BLaER1 (cell line): Measurements from ENCODE around the gene RAP1A.

Source experiments
- H3K27ac ChIP-seq: shearing (Covaris generic); formaldehyde crosslinking; 2 replicates; pipeline ENCODE4 v1.8.1; 2022
- H3K27me3 ChIP-seq: shearing (Covaris generic); formaldehyde crosslinking; 2 replicates; pipeline ENCODE4 v1.8.1; 2022
- H3K36me3 ChIP-seq: shearing (Covaris generic); formaldehyde crosslinking; 2 replicates; pipeline ENCODE4 v1.8.1; 2022
- H3K4me1 ChIP-seq: shearing (Covaris generic); formaldehyde crosslinking; 2 replicates; pipeline ENCODE4 v1.8.1; 2022
- H3K4me2 ChIP-seq: shearing (Covaris generic); formaldehyde crosslinking; 2 replicates; pipeline ENCODE4 v1.8.1; 2022
- H3K4me3 ChIP-seq: shearing (Covaris generic); formaldehyde crosslinking; 2 replicates; pipeline ENCODE4 v1.8.1; 2022
- H3K9ac ChIP-seq: shearing (Covaris generic); formaldehyde crosslinking; 2 replicates; pipeline ENCODE4 v1.8.1; 2022
- H3K9me3 ChIP-seq: shearing (Covaris generic); formaldehyde crosslinking; 2 replicates; pipeline ENCODE4 v1.8.1; 2022
- H4K20me1 ChIP-seq: shearing (Covaris generic); formaldehyde crosslinking; 2 replicates; pipeline ENCODE4 v1.8.1; 2022
- Cebpa-rat ChIP-seq: shearing (Covaris generic); IDR thresholded peaks from 2 replicates; pipeline ENCODE4 v1.8.1; 2022

Gene RAP1A

DNA sequence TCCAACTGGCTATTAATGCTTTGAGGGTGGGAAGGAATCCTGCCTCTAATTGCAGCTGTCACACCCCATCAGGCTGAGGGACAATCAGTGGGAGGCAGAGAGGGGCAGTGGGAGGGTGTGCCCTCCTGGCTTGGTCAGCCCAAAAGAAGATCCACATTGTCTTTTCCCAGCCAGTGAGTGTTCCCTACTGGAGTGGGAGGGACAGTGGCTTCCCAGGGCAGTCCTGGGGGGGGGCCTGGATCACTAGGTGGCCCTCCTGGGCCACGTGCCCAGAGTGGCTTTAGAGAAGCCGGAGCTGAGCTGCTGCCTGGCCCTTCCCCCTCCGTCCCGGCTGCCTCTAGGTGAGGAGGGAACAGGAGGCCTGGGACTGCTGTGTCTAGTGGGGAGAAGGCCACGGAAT is 105.6 kb downstream of the RAP1A start:
- no peaks in the 10 kb centered on the region for H3K36me3 ChIP-seq
- no peak overlapping the region for H3K4me3 ChIP-seq
- TF ChIP-seq Cebpa-rat = no peak
- H3K4me2 ChIP-seq = no peak overlapping the region
- H3K9me3 ChIP-seq = no peaks in the 10 kb centered on the region
- no peak overlapping the region for H3K9ac ChIP-seq
- no peaks in the 10 kb centered on the region; the same call in 1 of the 2 replicates for H4K20me1 ChIP-seq
- no peak overlapping the region for H3K27ac ChIP-seq
- no peaks in the 10 kb centered on the region for H3K27me3 ChIP-seq
- H3K4me1 ChIP-seq = no peaks in the 10 kb centered on the region

- peaks cover 4% of the 10 kb centered on the region; the same call in 1 of the 2 replicates for H4K20me1 ChIP-seq
- no peaks in the 10 kb centered on the region for H3K4me1 ChIP-seq
- H3K4me3 ChIP-seq = no peak overlapping the region
- H3K27me3 ChIP-seq = no peaks in the 10 kb centered on the region
- H3K9ac ChIP-seq = no peak overlapping the region
- no peaks in the 10 kb centered on the region for H3K36me3 ChIP-seq
- H3K9me3 ChIP-seq = no peaks in the 10 kb centered on the region
- no peak for TF ChIP-seq Cebpa-rat
- H3K27ac ChIP-seq = no peak overlapping the region
- no peak overlapping the region for H3K4me2 ChIP-seq
Observed at GRCh38 chr1:111727056-111727455, 107.5 kb downstream of the RAP1A start.

- Histone ChIP-seq H4K20me1 (peaks cover 5% of the 10 kb centered on the region; the same call in 1 of the 2 replicates), H3K4me2 (no peak overlapping the region), H3K27ac (no peak overlapping the region), H3K9me3 (no peaks in the 10 kb centered on the region), H3K9ac (no peak overlapping the region), H3K36me3 (no peaks in the 10 kb centered on the region), H3K27me3 (no peaks in the 10 kb centered on the region), H3K4me1 (peaks cover 21% of the 10 kb centered on the region), H3K4me3 (no peak overlapping the region)
- no peak for TF ChIP-seq Cebpa-rat
Observed at GRCh38 chr1:111729271-111729921, 109.8 kb downstream of the RAP1A start.

GRCh38 chr1:111729946-111730681 is 110.5 kb downstream of the RAP1A start:
- Histone ChIP-seq H3K4me3 (no peak overlapping the region), H3K9ac (no peak overlapping the region), H3K4me1 (peaks cover 26% of the 10 kb centered on the region), H3K27ac (no peak overlapping the region), H3K9me3 (no peaks in the 10 kb centered on the region), H4K20me1 (peaks cover 5% of the 10 kb centered on the region; the same call in 1 of the 2 replicates), H3K4me2 (no peak overlapping the region), H3K27me3 (no peaks in the 10 kb centered on the region), H3K36me3 (no peaks in the 10 kb centered on the region)
- TF ChIP-seq Cebpa-rat = no peak

DNA sequence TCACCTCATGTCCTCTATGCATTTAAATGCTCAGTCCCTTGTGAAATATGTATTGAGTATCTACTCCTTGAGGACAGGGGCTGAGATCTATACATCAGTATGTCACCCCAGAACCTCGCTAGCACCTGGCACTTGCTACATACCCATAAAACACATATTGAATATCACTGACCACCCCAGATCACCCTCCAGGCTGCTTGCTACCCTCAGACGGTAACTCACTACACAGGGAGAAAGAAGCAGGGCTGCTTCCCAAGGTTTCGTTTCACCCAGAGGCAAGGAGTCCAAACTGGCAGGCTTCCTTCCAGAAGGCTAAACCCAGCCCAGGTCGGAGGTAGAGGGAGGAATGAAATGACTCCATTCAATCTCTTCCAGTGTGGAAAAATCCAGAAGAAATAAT is 111.1 kb downstream of the RAP1A start:
- Histone ChIP-seq H3K4me1 (peaks cover 32% of the 10 kb centered on the region), H3K4me3 (no peak overlapping the region), H3K27ac (no peak overlapping the region), H3K9ac (no peak overlapping the region), H3K27me3 (no peaks in the 10 kb centered on the region), H3K4me2 (no peak overlapping the region), H4K20me1 (peaks cover 5% of the 10 kb centered on the region; the same call in 1 of the 2 replicates), H3K9me3 (no peaks in the 10 kb centered on the region), H3K36me3 (no peaks in the 10 kb centered on the region)
- TF ChIP-seq Cebpa-rat = no peak

DNA sequence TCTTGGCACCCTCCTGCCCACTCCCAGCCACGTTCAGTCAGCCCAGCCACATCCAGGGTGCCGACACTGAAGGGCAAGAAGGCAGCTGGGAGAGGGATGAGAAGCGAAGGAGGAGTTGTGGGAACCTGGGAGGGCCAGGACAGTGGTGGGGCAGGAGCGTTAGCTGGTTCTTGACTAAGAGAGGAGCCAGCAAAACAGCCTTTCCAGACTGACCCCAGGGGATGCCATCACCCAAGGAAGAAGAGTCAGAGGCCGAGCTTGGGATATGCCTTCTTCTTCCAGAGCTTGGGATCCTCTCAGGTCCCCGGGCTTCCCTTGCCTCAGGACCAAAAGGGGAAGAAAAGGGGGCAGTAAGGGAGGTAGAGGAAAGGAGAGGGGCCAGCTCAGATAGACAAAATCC is 112.4 kb downstream of the RAP1A start:
- Histone ChIP-seq H3K9ac (no peak overlapping the region), H3K9me3 (no peaks in the 10 kb centered on the region), H3K4me2 (no peak overlapping the region), H3K4me1 (peaks cover 44% of the 10 kb centered on the region), H3K36me3 (no peaks in the 10 kb centered on the region), H3K27me3 (no peaks in the 10 kb centered on the region; the same call in 1 of the 2 replicates), H4K20me1 (peaks cover 12% of the 10 kb centered on the region; the same call in 1 of the 2 replicates), H3K4me3 (no peak overlapping the region), H3K27ac (peak overlapping the region; percentile 16; the same call in 1 of the 2 replicates)
- no peak for TF ChIP-seq Cebpa-rat

GRCh38 chr1:111732718-111733117 is 113.1 kb downstream of the RAP1A start:
- peak overlapping the region; percentile 92 for H3K4me2 ChIP-seq
- no peaks in the 10 kb centered on the region for H3K9me3 ChIP-seq
- no peak for TF ChIP-seq Cebpa-rat
- peaks cover 52% of the 10 kb centered on the region for H3K4me1 ChIP-seq
- no peak overlapping the region for H3K4me3 ChIP-seq
- H3K27me3 ChIP-seq = no peaks in the 10 kb centered on the region; the same call in 1 of the 2 replicates
- H3K9ac ChIP-seq = no peak overlapping the region
- no peaks in the 10 kb centered on the region for H3K36me3 ChIP-seq
- peaks cover 12% of the 10 kb centered on the region; the same call in 1 of the 2 replicates for H4K20me1 ChIP-seq
- H3K27ac ChIP-seq = peak overlapping the region; percentile 79

DNA sequence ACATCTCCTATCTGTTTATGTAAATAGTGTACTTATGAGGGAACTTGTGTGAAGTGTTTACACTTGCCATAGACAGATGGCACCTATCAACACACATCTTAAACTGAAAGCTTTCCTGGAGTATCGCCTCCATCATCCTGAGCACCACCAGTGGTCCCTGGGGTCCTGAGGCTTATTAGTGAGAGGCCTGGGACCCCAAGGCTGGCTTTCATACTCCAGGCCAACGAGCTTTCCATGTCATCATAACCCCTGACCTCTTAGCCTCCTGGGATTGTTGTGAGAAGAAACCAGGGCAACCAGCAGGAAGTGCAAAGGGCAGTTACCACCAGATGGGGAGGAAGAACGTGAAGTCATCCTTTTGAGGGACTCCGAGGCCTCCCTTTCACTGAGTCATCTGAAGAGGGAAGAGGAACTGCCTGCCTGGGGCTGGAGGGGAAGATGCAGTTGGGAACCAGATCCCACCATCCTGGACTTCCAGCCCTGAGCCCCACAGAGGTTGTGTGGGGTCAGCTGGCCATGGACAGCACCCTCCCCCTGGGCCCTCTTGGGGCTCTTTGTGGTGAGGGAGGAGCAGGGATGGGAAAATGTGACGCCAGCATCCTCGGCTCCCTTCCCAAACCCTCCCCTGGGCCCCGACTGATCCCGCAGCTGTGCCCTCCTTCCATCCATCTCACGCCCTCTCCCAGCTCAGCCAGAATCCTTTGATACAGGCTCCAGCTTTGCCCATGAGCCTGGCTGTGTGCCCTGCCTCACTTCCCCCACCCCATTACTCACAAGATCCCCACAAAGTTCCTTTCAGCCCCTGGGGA is 113.8 kb downstream of the RAP1A start:
- Histone ChIP-seq H3K4me1 (peaks cover 58% of the 10 kb centered on the region), H3K27ac (peak overlapping the region; percentile 79), H3K4me2 (peak overlapping the region; percentile 92), H3K9me3 (no peaks in the 10 kb centered on the region), H3K36me3 (no peaks in the 10 kb centered on the region), H3K4me3 (peak overlapping the region; percentile 44; the same call in 1 of the 2 replicates), H3K27me3 (peaks cover 3% of the 10 kb centered on the region; the same call in 1 of the 2 replicates), H3K9ac (peak overlapping the region; percentile 55; the same call in 1 of the 2 replicates), H4K20me1 (peaks cover 12% of the 10 kb centered on the region; the same call in 1 of the 2 replicates)
- TF ChIP-seq Cebpa-rat = no peak

DNA sequence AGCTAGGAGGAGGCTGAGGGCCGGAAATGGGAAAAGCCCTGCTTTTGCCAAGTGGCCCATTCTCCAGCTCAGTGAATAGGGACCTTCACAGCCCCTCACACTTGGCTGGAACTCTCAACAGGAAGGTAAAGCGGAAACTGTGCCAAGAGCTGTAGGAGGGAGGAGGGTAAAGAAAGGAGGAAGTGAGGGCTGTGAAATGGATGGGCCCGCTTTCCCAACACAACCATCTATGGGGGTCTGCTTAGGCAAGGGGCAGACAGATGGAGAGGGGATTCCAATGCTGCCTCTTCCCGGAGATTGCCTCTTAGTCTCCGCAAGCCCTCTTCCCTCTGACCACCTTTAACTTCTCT is 114.4 kb downstream of the RAP1A start:
- Histone ChIP-seq H3K4me1 (peaks cover 64% of the 10 kb centered on the region), H3K27me3 (peaks cover 9% of the 10 kb centered on the region; the same call in 1 of the 2 replicates), H3K27ac (peak overlapping the region; percentile 79), H3K4me2 (peak overlapping the region; percentile 92), H3K4me3 (peak overlapping the region; percentile 44; the same call in 1 of the 2 replicates), H3K36me3 (no peaks in the 10 kb centered on the region), H3K9ac (peak overlapping the region; percentile 55; the same call in 1 of the 2 replicates), H3K9me3 (no peaks in the 10 kb centered on the region), H4K20me1 (peaks cover 12% of the 10 kb centered on the region; the same call in 1 of the 2 replicates)
- TF ChIP-seq Cebpa-rat = no peak
